ENCODE data around the gene KLHL3. TPM values are rescaled to one million over a fixed set of nuclear protein-coding genes. Genes with fewer than 3 reads are reported as not detected.

KLHL3 gene
- total and polyA plus RNA-seq, 9 of the 15 experiments (the other 6 are each of a cell fraction or from before 2014, with no cell fraction given) = under 0.01 to 1.5 (median 0.22) TPM

GRCh38 chr5:137657073-137657472 lies 78.8 kb downstream of the KLHL3 start (continued):
- no peak for TF ChIP-seq HDAC1 (IDR thresholded peaks at IDR 0.05)
- no peak for TF ChIP-seq ILF3 (IDR thresholded peaks at IDR 0.05; ENCODE audit: borderline replicate concordance)

- intact Hi-C loops (cut with micrococcal nuclease) = no loop called here
- ATAC-seq (no peak), FAIRE-seq (no peak), DNase-seq (ENCODE audit: extremely low read depth in 1 of 4, low spot score in 3 of 4) (no peak)
- no peaks in the 10 kb centered on the region; the same call in 1 of the 2 replicates for H4K20me1 ChIP-seq (replicated peaks; ENCODE audit: control insufficient read depth, insufficient read depth, low read length)
- no peaks in the 10 kb centered on the region for H3K79me2 ChIP-seq (ENCODE audit: control insufficient read depth, insufficient read depth, low read length)
- TF ChIP-seq GATAD2B (IDR thresholded peaks at IDR 0.05; ENCODE audit: borderline replicate concordance) = no peak
- no peaks in the 10 kb centered on the region for H3K4me1 ChIP-seq (replicated peaks in 1 of 2; ENCODE audit: control insufficient read depth in 2 of 2, insufficient read depth in 2 of 2, low read length in 2 of 2)
- no peaks in the 10 kb centered on the region for H3K9me1 ChIP-seq (ENCODE audit: control insufficient read depth, insufficient read depth, low read length)
- BruUV-seq (replicated peaks) = no TSS peak
- no peaks in the 10 kb centered on the region for H3K36me3 ChIP-seq (ENCODE audit: control insufficient read depth, insufficient read depth, low read length)
- no peak overlapping the region for H3K4me3 ChIP-seq
- no peak overlapping the region for H3K9ac ChIP-seq (ENCODE audit: insufficient read depth in 1 of 2, low read depth in 2 of 2, low read length in 2 of 2)
- in situ Hi-C loops (cut with MboI) = loop anchor here (10.0 kb wide), 1 partner anchor 478 kb away; the partner anchor contains the start of gene NME5
- ChIA-PET POLR2A (no interaction called here), CTCF (ENCODE audit: low intra/inter-chr PET ratio) (no interaction called here)
- no peak overlapping the region for H3K4me2 ChIP-seq (ENCODE audit: insufficient read depth, low read length)
- H3K27me3 ChIP-seq (ENCODE audit: control insufficient read depth in 2 of 2, insufficient read depth in 2 of 2, low read length in 2 of 2) = peaks cover 0 to under 1% of the 10 kb centered on the region in 2 experiments; a peak in 1 of 5 replicates
- no peaks in the 10 kb centered on the region for H3K9me3 ChIP-seq (replicated peaks; ENCODE audit: control insufficient read depth, insufficient read depth, low read depth, low read length)
- H2AFZ ChIP-seq (ENCODE audit: low read depth, low read length) = no peak overlapping the region
- WGBS (ENCODE audit: insufficient coverage, low coverage, missing lambda C conversion rate) = 0% methylated on average over 2 of the region's 2 CpGs
- H3K27ac ChIP-seq (ENCODE audit: extremely low read depth, low read depth, low read length) = no peak overlapping the region
Observed at GRCh38 chr5:137656558-137656957, 79.3 kb downstream of the KLHL3 start.

DNA sequence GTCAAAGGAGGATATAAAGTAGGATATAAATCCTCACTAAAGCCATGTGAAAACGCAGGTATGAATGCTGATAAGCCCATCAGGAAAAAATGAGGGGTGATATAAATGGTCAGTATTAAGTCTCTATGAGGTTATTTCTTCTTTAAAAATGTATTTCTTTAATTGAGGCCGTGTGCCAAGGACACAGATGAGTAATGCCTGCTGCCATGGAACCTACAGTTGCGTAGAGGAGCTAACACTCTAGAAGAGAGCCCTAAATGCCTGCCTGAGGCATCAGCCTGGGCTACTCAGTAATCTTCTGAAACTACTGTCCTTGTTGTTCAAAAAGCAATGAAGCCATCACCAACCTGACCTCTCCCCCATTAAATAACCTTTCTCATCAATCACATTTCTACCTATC lies 84.9 kb downstream of the KLHL3 start:
- Histone ChIP-seq H3K36me3 (ENCODE audit: control insufficient read depth, insufficient read depth, low read length) (no peaks in the 10 kb centered on the region), H2AFZ (ENCODE audit: low read depth, low read length) (no peak overlapping the region), H3K9ac (ENCODE audit: insufficient read depth in 1 of 2, low read depth in 2 of 2, low read length in 2 of 2) (no peak overlapping the region), H4K20me1 (replicated peaks; ENCODE audit: control insufficient read depth, insufficient read depth, low read length) (no peaks in the 10 kb centered on the region; the same call in 1 of the 2 replicates), H3K9me1 (ENCODE audit: control insufficient read depth, insufficient read depth, low read length) (no peaks in the 10 kb centered on the region), H3K9me3 (replicated peaks; ENCODE audit: control insufficient read depth, insufficient read depth, low read depth, low read length) (no peaks in the 10 kb centered on the region), H3K4me1 (replicated peaks in 1 of 2; ENCODE audit: control insufficient read depth in 2 of 2, insufficient read depth in 2 of 2, low read length in 2 of 2) (no peaks in the 10 kb centered on the region), H3K4me2 (ENCODE audit: insufficient read depth, low read length) (no peak overlapping the region), H3K79me2 (ENCODE audit: control insufficient read depth, insufficient read depth, low read length) (no peaks in the 10 kb centered on the region), H3K27ac (ENCODE audit: extremely low read depth, low read depth, low read length) (no peak overlapping the region), H3K4me3 (no peak overlapping the region), H3K27me3 (ENCODE audit: control insufficient read depth in 2 of 2, insufficient read depth in 2 of 2, low read length in 2 of 2) (no peaks in the 10 kb centered on the region)
- intact Hi-C loops (cut with micrococcal nuclease) = loop anchor here (5.0 kb wide), 1 partner anchor 481 kb away; no protein-coding TSS in a partner anchor
- FAIRE-seq (no peak), ATAC-seq (no peak), DNase-seq (ENCODE audit: extremely low read depth in 1 of 4, low spot score in 3 of 4) (no peak)
- in situ Hi-C loops (cut with MboI) = loop anchor here (10.0 kb wide), 1 partner anchor 484 kb away; the partner anchor contains the start of gene NME5
- WGBS (ENCODE audit: insufficient coverage, low coverage, missing lambda C conversion rate) = 0% methylated on average over 3 of the region's 3 CpGs
- ChIA-PET POLR2A (no interaction called here), CTCF (ENCODE audit: low intra/inter-chr PET ratio) (no interaction called here)
- BruUV-seq (replicated peaks) = no TSS peak
- TF ChIP-seq RUNX1 (IDR thresholded peaks at IDR 0.05; ENCODE audit: low read depth) = no peak
- no peak for TF ChIP-seq ZNF780A (CRISPR knock-in tag; IDR thresholded peaks at IDR 0.05)
- TF ChIP-seq SRF (CRISPR knock-in tag; IDR thresholded peaks at IDR 0.05) = no peak
- no peak for TF ChIP-seq ZNF316 (IDR thresholded peaks at IDR 0.05)
- no peak for TF ChIP-seq HDAC1 (IDR thresholded peaks at IDR 0.05)
- no peak for TF ChIP-seq SRSF9 (IDR thresholded peaks at IDR 0.05; ENCODE audit: borderline replicate concordance, low read depth, low read length)
- TF ChIP-seq FOXA1 (IDR thresholded peaks at IDR 0.05; ENCODE audit: borderline replicate concordance) = no peak
- TF ChIP-seq ELK1 (CRISPR knock-in tag; IDR thresholded peaks at IDR 0.05) = no peak
